ENCODE results near the gene LCT.
A peak's percentile ranks its signal among the peaks of the same experiment; 100 is the strongest.
"Not testable (repeated sequence)": the region's sequence is repeated elsewhere in the genome, so short reads cannot be mapped to it uniquely, and the experiment has no call there.

The LCT gene

DNA sequence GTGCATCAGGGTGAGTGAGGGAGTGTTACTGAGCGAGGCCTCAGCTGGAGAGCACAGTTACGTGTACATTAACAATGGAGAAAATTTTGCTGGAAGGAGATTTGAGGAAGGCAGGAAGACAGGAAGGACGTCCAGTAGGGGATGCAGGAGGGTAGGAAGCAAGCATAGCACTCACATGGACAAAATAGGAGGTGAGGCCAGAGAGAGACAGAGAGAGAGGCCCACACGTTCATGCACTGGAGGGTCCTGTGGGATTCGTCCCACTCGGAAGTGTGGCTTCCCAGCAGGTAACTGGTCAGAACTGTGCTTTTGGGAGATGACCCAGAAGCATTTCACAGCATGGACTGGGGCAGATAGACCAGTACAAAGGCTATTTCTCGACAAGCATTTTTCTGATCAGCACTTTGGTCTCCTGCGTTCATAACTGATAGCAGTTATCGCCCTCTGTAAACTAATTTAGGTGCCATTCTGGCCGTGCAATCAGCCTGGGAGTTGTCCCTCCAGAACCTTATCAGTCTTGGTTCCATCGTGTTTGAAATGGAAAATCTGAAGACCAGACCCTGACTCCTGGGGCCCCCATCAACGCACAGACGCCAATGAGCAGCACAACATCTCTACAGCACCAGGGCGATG, 5.7 kb downstream of the LCT start:
- no peak for DNase-seq (ENCODE audit: low read depth)

DNA sequence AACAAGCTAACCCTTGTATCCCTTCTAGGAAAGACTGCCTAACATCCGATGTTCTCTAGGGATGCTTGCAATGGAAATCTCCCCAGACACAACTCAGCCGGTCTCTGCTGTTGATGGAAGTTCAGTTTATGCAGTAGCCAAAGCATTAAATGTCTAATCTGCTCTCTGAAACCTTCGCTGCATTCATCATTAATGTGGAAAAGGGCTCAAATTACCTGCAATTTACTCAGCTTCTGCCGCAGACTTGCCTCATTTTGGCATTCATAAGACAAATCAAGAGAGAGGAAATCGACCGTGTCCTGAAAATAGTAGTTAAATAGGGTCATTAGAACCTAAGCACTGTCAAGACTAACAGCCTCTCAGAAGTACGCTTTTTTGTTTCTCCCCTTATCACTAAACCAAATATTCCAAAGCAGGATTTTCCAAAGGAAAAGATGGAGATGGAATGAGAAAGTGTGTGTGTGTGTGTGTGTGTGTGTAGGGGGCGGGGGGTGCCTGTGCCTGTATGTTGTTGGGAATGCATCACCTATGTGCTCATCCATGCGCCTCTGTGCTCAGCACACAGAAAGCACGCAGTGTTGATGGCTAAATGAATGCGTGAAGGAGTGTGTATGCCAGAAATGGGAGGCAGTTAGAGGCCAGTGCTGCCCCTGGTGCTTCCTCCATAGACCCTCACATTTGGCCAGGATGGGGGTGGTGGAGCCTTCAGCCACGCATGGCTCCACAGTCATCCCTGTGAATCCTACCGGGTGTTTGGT, 7.4 kb downstream of the LCT start:
- DNase-seq (ENCODE audit: low read depth) = no peak

DNA sequence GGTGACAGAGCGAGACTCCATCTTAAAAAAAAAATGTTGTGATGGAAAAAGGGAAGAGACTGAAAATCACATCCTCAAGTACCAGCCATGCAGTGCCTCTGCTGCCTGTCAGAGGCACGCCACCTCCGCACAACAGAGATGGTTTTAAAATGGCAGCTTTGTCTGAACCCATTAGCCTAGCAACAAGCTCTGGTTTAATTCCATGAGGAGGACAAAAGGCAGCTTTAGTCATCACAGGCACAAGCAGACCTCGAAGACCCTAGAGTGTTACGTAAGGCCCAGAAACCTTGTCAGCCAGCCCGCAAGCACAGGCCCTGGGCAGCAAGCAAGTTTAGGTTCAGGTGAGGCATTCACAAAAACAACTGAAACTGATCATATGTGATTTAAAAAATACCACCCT, 10.4 kb downstream of the LCT start:
- DNase-seq (ENCODE audit: low read depth) = no peak

DNA sequence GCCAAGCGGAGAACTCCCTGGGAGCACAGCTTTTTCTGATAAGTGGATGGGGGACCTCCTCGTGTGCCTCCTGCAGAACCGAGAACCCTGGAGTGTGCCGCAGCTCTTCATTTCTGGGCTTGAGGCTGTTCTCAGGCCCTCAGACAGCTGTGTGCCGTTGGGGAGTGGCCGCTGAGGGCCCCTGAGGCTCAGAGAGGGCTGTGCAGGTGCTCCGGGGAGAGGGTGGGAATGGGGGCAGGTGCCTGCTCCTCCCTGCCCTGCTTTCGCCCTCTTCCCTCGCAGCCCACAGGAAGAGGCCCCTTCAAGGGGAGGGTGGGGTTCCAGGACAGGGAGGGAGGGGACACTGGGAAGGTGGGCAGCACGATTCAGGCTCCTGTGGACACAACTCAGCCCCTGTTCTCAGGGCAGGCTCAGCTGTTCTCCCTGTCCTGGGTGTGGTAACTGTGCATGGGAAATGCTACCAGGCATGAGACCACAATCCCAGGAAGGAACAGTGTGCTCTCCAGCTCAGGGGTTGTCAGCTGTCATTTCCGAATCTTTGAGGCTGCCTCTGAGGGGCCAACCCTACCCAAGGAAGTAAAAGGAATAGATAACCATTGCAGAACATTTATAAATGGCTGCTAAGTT, 11.3 kb downstream of the LCT start:
- no peak for DNase-seq (ENCODE audit: low read depth)

DNA sequence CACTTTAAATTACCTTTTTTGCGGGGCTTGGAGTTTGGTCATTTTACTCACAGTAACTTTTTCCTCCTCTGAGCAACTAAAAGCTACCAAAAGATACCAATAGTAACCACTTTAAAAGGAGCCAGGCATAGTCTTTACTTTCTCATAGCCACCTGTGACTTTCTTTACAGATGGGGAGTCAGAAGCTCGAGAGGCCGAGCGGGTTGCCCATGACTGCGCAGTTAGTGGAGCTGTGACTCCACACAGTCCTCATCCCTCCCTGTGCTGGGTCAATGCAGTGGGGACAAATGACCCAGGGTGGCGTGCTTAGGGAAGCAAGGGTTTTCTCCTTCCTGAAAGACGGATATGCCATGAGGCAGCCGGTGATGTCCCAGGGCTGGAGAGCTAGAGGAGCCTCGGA, 11.9 kb downstream of the LCT start:
- no peak for DNase-seq (ENCODE audit: low read depth)

DNA sequence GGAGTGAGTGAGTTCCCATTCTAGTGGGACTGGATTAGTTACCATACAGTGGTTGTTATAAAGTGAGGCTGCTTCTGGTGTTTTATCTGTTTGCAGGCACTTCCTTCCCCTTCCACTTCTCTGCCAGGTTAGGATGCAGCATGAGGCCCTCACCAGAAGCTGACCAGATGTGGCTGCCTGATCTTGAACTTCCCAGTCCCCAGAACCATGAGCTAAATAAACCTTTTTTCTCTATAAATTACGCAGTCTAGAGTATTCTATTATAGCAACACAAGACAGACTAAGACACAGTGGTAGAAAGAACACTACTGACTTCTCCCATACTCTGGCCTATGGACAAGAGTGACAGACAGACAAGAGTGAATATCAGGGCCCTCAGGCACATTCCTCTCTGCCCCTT, 14.1 kb downstream of the LCT start:
- no peak for DNase-seq (ENCODE audit: low read depth)

DNA sequence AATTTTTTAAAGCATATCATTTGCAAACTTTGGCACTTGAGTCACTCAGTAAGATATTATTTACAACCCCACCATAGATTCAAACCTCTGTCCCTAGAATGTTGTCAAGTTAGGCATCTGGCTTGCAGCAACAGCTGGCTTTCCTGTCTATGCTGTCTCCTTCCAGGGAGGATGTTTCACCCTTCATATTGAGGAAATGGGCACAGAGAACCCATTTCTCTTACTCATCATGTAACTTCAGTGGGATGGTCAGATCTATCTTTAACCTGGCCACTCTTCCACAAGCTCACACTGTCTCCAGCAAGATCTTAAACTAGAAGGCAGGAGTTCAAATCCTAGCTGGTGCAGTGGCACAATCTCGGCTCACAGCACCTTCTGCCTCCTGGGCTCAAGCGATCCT, 15.8 kb downstream of the LCT start:
- DNase-seq (ENCODE audit: low read depth) = no peak

DNA sequence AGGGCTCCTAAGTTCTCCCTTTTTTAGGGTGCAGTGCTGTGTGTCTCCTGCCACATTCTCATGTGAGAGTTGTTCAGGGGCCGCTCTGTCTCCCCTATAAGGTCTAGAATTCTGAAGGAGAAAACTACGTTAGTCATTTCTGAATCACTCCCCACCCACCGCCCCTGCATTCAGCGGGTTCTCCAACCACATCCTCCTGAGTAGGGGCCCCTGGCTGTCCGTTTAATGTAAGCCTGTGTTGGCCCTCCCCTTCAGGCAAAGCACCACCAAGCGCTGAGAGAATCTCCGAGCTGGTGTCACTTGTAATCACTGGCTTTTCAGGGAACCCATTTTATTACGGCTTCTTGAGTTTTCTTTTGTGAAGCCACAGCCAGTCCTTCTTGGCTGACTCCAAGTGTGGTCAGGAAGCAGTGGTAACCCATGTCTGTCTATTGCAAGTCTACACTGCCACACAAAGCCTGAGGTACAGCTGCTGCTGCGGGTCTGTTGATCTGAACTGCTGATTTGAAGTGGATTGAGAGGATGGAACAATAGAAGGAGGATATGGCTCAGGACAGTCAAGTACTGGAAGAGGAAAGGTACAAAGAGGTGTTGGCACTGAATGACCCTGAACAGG, 16.9 kb downstream of the LCT start:
- peak; percentile 77 for DNase-seq (ENCODE audit: low read depth)

DNA sequence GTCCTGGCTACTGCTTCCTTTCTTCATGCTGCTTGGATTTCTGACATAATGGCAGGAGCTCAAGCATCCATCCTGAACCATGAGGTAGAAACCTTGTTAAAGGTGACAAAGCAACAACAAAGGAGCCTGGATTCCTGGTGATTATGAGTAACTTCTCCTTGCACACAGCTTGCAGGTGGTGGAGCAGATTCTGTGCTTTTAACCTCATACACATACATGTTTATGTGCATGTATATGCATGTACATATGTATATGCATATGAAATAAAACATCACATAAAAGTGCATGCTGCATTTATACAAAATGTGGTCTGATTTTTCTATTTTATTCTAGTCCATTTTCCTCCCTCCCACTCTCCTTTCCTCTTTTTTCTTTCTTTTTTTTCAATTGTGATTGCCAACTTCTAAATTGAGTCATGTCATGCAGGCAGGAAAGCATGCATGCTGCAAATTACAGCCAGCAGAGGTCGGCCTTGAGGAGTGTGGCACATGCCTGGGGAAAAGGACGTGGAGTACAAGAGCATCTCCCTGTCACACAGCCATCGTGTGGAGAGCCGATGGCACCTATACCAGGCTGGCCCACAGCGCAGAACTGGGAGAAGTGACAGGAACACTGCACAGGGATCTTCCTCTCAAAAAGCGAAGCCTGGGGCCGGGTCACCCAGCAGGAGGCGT, 17.9 kb downstream of the LCT start:
- DNase-seq (ENCODE audit: low read depth) = no peak

DNA sequence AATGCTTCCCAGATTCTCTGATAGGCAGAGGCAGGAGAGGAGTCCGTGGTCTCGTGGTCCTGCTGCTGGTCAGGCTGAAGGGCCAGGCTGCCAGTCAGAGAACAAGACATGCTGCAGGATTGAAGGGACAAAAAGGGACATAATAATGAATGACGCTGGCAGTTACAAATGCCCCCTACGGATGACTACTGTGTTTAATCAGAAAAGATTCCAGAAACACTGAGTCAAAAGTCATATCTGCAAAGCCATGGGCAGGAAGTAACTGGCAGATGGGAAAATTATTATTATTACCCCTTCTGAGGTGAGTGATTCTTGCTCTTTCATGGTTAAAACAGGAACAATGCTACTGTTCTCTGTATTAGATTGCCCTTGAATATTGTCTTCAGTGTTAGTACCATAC, 19.0 kb downstream of the LCT start:
- DNase-seq (ENCODE audit: low read depth) = no peak

DNA sequence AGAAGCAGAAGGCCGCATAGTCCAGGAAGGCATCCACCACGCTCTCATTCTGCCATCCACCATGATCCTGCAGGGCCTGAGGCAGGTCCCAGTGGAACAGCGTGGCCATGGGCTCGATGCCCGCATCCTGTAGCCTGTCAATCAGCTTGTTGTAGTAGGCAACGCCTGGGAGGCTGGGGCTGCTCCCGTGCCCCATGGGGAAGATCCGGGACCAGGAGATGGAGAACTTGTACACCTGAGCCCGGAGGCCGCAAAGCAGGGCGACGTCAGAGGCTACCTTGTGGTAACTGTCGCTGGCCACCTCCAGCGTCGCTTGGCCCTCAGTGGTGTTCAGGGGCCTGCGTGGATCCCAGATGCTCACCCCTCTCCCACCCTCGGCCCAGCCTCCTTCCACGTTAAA, 19.5 kb downstream of the LCT start:
- no peak for DNase-seq (ENCODE audit: low read depth)

DNA sequence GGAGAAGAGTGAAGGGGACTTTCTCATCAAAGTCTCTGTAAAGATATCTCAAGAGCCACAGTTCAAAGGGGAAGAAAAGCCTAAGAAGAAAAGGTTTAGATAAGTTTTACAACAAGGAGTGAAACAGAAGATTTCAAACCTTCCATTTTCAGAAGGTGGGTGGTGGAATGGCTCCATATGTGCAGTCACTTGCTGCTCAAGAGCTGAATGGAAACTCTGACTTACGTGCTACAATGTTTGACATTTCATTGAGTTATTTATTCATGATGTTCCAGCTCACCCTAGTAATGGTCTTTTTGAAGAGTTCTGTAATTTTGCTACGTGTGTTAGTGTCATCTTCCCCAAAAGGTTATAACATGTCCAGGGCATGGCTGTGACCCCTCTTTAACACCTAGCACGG, 21.7 kb downstream of the LCT start:
- peak; percentile 14 for DNase-seq (ENCODE audit: low read depth)

DNA sequence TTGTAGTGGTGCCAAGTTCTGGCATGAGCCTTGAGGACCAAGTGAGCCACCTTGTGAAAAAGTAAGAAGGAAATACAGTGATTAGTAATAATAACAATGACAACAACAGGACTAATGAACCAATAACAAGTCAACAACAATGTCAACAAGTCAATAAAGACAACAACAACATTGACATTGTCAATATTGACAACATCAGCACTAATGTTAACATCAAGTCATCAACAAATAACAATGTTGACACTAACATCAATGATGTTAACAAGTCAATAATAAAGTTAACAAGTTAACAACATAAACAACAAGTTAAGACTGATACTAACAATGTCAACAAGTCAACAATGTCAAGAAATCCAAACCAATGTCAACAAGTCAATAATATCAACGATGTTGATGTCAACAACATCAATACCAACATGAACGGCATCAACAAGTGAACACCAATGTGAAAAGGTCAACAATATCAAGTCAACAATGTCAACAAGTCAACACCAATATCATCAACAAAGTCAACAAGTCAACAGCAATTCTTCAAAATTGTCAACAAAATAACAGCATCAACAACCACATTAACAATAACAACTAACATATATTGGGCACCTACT, 24.0 kb downstream of the LCT start:
- no peak for DNase-seq (ENCODE audit: low read depth)

DNA sequence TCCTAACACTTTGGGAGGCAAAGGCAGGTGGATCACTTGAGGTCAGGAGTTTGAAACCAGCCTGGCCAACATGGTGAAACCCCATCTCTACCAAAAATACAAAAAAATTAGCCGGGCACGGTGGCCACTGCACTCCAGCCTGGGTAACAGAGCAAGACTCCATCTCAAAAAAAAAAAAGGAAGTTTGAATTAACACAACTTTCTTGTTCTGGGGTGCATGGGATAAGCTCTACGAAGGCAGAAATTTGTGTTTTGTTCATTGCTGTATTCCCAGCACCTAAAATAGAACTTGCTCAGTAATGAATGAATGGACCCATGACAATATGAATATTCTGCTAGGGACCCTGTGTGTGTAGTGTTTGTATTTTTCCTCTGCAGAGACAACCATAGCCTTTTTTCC, 29.1 kb downstream of the LCT start:
- DNase-seq (ENCODE audit: low read depth) = not testable (repeated sequence)

DNA sequence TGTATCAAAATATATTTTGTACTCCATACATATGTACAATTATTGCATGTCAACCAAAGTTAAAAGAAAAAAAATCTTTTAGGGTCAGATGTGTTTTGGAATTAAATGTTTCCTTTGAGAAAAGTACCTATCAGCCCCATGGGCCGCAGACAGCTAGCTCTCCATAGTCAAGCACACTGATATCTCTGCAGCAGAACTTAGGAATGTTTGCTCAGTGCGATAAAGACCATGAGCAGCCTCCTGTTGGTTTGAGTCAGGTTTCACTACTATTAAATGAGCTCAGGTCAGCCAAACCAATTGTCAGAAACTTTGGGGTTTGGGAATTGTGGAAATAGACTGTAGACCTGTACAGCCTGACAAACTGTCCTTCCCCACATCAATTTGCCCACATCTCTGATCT, 33.7 kb downstream of the LCT start:
- DNase-seq (ENCODE audit: low read depth) = no peak

DNA sequence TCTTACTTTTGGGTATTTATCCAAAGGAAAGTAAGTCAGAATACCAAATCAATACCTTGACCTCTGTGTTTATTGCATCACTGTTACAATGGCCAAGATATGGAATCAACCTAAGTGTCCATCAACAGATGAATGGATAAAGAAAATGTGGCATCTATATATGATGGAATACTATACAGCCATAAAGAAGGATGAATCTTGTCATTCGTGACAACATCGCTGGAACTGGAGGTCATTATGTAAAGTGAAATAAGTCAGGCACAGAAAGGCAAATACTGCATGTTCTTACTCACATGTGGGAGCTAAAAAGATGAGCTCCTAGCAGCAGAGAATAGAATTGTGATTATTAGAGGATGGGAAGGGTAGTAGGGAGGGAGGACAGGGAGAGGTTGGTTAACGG, 34.6 kb downstream of the LCT start:
- DNase-seq (ENCODE audit: low read depth) = no peak

DNA sequence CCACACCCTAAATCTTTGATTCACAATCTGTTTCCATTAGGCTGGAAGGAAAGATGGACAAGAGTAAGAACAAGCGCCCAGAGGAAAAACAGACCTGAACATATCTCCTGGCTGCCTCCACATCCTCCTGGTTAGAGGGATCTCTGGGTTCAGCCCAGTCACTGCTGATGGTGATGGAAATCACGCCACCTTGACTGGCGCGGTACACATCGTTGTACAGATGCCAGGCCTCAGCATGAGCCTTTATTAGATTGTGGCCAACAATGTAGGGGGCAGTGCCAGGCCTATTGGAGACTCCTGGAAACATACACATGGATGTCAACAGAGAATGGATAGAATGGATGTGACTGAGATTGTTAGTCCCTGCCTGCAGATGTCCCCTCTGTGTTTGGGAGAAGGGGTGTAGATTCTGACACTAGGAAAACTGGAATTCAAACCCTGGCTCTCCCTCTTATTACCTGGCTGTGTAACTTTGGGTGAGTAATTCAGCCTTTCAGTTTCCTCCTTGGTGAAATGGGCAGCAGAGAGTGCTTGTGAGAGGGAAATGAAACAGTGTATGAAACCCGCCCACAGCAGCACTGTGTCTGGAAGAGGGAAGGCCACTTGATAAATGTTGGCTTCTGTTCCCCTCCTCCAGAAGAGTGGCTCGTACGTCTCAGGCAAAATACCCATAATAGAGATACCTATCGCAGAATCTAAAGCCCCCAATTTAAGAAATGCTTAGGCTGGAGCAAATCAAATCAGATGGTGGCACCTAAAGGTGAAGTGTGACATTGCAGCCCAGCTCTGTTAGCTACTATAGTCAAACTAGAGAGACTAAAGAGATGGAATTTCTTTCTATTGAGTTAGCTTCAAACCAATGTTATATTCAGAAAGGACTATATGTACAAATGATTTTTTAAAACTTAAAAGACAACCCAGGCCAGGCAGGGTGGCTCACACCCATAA, 36.2 kb downstream of the LCT start:
- no peak for DNase-seq (ENCODE audit: low read depth)

DNA sequence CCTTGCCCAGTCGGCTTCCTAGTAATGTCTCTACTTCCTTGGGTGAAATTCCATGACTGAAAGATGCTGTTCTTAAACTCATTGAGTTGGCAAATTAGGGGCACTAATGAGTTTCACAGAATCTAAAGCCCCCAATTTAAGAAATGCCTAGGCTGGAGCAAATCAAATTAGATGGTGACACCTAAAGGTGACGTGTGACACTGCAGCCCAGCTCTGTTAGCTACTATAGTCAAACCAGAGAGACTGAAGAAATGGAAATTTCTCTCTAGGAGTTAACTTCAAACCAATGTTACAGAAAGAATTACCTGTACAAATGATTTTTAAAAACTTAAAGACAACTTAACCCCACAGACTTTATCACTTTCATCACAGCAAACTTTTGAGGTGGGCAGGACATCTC, 37.2 kb downstream of the LCT start:
- no peak for DNase-seq (ENCODE audit: low read depth)

DNA sequence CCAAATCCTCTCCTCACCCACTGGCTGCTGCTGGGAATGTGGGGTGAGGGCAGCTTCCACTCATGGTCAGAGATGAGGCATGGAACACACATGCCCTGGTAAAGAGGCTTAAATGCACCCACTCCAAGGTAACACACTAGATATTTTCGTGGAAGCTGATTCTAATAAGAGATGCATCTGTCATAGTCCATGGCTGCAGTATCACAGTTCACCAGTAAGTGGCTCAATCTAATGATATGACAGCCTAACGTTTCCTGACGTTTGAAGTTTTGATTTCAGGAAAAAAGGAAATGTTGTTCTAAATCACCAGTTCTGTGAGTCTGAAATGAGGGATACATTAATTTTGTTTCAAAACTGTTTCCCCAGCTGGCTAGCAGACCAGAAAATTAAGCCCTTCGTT, 38.2 kb downstream of the LCT start:
- DNase-seq (ENCODE audit: low read depth) = no peak

DNA sequence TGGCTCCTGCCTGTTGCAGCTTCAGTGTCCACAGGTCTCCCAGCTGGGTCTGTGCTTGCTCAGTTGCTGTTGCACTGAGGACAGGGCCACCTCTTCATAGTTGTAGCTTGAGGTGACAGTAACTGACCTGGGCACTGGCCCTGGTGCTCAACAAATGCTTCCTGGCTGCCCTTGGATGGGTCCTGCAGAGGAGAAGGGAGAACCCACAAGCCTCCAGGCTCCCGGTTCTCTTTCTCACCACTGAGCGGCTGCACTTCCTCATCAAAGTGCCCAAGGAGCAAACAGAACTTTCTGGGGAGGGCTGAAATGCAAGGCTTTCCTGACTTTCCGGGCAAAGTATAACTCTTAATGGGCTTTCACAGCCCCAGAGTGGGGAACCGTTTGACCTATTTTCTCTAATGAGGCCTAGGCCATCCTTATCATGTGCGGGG, 38.7 kb downstream of the LCT start:
- DNase-seq (ENCODE audit: low read depth) = no peak
